HG03439 (cell line): ENCODE data around the gene CLDN18.

Experiments
- ATAC-seq: cut with Tn5 transposase; IDR thresholded peaks from one replicate; pipeline ENCODE4 v1.9.1; 2021; ENCODE audit warnings: mild to moderate bottlenecking, moderate library complexity; ENCODE audit not compliant: unreplicated experiment

The CLDN18 gene

GRCh38 chr3:138060792-138061191 lies 50.8 kb downstream of the CLDN18 start:
- no peak for ATAC-seq

DNA sequence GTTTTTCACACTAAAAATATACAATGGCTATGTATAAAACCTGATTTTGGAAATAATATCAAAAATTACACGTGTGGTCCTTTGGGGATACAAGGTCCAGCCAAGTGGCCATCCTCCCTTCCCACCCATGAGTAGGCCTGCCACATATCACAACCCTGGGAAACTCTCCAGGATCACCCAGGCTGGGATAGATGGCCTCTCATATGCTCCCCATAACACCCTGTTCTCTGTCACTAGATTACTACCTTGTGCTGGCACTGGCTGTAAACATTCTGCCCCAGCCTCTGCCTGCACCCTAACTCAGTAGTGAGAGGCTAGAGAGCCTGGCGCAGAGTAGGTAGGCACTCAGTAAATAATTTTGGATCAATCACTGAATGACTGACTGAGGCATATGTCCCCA lies 52.1 kb downstream of the CLDN18 start:
- ATAC-seq = no peak

GRCh38 chr3:138062626-138063025 lies 52.7 kb downstream of the CLDN18 start:
- ATAC-seq = no peak

- ATAC-seq = no peak
Measured at GRCh38 chr3:138063416-138063815, 53.5 kb downstream of the CLDN18 start.

DNA sequence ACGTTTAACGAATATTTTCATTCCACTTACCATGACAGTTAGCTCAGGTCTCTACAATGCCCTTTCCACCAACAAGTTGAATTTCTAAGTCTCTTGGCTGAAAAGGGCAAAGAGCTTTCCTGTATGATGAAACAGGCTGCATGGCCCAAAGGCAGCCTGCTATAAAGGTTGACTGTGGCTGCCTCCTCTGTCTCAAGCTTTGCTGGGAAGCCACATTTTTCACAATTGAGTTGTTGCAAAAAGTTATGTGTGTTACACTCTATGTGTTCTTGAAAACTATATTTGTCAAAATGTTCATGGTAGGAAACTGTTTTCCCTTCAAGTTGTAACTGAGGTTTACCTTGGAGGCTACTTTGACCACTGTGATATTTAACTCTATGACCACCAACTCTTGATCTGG lies 56.0 kb downstream of the CLDN18 start:
- ATAC-seq = peak; percentile 20

GRCh38 chr3:138066383-138066782 lies 56.4 kb downstream of the CLDN18 start:
- ATAC-seq = peak; percentile 87

DNA sequence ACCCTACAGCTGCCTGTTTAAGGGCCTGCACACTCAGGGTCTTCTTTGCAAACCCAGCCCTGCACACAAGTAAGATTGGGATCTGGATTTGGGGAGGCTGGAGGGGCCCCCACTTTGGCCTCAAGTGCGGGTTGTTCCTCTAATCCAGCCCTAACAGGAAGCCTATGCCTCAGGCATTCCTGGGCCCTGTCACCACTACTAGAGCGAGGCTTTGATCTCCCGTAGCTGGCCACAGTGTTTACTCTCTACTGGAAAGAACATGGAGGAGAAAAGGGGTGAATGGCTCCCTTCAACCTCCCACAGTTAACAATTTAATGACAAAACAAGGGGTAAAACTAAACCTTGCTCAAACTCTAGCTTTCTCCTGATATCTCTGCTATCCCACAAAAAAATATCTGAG lies 57.0 kb downstream of the CLDN18 start:
- ATAC-seq = no peak

DNA sequence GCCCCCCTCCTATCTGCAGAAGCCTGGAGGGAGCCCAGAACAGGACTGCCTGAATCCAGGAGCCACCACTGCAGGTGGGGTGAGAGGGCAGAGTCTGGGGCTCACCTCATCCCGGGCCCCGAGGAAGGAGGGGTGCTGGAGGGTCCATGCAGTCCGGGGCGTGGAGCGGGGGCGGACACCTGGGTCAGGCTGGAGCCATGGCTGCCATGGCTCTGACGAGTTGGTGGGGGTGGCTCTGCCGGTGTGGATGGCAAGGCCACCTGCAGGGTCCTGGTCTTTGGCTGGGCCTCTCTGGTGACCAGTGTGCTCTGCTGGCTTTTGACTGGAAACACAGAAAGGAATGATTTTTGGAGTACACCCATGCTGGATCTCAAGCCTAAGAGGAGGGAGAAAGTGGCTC lies 58.1 kb downstream of the CLDN18 start:
- ATAC-seq = no peak

- peak; percentile 68 for ATAC-seq
Measured at GRCh38 chr3:138068579-138069174, 58.7 kb downstream of the CLDN18 start.

- no peak for ATAC-seq
Measured at GRCh38 chr3:138070006-138070405, 60.0 kb downstream of the CLDN18 start.

- ATAC-seq = no peak
Measured at GRCh38 chr3:138072796-138073195, 62.8 kb downstream of the CLDN18 start.

GRCh38 chr3:138078096-138078495 lies 68.1 kb downstream of the CLDN18 start:
- no peak for ATAC-seq

DNA sequence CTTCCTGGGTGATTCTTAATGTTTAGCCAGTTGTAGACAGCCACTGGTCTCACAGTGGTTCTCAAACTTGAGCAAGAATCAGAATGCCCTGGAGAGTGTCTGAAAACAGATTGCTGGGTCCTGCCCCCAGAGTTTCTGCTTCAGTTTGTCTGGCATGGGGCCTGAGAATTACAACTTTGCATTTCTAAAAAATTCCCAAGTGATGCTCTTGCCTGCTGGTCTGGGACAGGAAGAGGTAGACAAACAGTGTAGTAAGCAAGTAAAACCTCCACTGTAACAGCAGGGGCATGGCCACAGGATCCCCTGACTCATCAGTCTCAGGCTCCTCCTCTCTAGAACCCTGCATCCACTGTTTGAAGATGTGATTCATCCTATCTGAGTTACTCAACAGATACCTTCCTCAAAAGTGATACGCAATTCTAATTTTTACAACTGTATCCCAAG lies 69.0 kb downstream of the CLDN18 start:
- ATAC-seq = no peak

DNA sequence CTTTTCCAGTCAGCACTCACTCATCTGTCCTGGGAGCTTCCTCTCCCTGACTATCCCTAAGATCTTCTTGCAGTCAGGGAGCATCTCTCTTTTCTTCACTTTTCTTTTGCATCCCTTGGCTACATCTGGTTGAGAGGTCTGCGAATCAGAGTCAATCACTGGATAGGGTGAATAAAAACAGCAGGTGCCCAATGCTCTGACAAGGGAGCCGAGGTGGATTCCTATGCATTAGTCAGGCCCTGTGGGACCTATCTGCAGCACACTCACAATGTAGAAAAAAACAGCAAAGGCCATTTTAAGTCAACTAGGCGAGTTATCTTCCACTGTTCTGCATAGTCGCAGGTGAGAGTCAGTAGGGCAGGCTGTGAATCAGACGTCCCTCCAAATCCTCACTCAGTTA lies 69.9 kb downstream of the CLDN18 start:
- no peak for ATAC-seq

DNA sequence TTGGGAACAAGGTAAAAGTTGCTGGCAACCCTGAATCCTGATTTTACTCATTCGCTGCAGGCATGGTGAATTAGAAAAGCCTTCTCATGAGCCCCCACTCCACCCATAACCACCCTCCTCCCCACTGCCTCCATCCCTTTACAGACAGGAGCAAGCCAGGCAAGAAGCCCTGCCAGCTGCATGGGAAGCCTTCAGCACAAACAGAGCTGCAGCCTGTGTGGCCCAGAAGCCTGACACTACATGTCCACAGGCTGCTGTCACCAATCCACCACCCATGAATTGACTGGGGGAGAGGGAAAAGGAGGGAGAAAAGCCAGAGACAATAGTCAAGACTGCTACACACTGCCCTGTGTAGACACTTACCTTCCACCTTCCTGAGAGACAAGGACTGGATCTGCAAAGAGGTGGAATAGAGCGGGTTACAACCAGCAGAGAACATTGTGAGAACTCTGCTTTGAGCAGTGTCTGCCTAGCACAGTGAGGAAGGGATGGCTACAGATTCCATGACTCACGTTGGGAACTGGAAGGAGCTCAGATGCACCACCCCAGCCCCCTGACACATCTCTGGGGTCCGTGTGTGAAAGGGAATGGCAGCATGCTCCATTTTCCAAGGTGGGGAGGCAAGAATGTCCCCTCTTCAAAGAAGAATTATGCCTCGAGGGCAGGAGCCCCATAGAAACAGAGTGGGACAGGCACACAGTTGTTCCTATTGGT lies 71.6 kb downstream of the CLDN18 start:
- no peak for ATAC-seq

GRCh38 chr3:138082085-138082991 lies 72.4 kb downstream of the CLDN18 start:
- ATAC-seq = no peak

DNA sequence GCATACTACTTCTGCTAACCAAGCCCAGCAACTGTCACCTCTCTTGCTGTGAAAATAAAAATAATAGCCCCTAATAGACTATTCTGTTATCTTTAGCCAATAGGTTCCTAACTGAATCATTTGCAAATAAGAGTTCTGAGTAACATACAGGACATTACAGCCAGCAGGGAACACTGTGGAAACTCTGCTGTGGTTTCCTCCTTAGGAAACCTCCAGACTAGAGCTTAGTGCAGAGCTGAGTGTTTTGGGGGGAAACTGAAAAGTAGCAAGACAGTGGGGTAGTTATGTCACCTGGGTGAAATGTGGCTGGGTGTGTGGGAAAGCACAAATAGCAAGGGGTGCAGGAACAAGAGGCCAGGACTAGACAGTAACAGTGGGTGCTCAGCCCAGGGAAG lies 73.0 kb downstream of the CLDN18 start:
- no peak for ATAC-seq
